ENCODE data around the gene CDC27.

The CDC27 gene

GRCh38 chr17:47095268-47095667, 93.8 kb downstream of the CDC27 start:
- H3K36me3 ChIP-seq (replicated peaks; ENCODE audit: low read depth, low read length) = no peaks in the 10 kb centered on the region
- TF ChIP-seq CTCF (IDR thresholded peaks at IDR 0.05; ENCODE audit: low read depth, low read length) = no peak
- no peak for TF ChIP-seq EZH2phosphoT487 (IDR thresholded peaks at IDR 0.05; ENCODE audit: low read depth)
- peaks cover 15% of the 10 kb centered on the region for H3K79me2 ChIP-seq (ENCODE audit: low read length)
- H3K4me2 ChIP-seq (ENCODE audit: low read length) = no peak overlapping the region
- no peaks in the 10 kb centered on the region for H4K20me1 ChIP-seq (ENCODE audit: insufficient read depth, low read length)
- no peak overlapping the region for H3K4me3 ChIP-seq (ENCODE audit: low read length)
- no peaks in the 10 kb centered on the region for H3K27me3 ChIP-seq (ENCODE audit: low read depth, low read length)
- no peak overlapping the region for H3K9ac ChIP-seq (ENCODE audit: low read length)
- H3K27ac ChIP-seq (ENCODE audit: low read length) = no peak overlapping the region
- peaks cover 8% of the 10 kb centered on the region for H3K4me1 ChIP-seq (ENCODE audit: low read length)
- no peaks in the 10 kb centered on the region for H3K9me3 ChIP-seq (ENCODE audit: insufficient read depth, low read length)
- H2AFZ ChIP-seq (ENCODE audit: low read depth, low read length) = no peak overlapping the region

- Histone ChIP-seq H3K4me1 (ENCODE audit: low read length) (peaks cover 3% of the 10 kb centered on the region; the same call in 1 of the 2 replicates), H3K27ac (ENCODE audit: low read length) (no peak overlapping the region), H3K4me3 (ENCODE audit: low read length) (no peak overlapping the region), H3K9ac (ENCODE audit: low read length) (no peak overlapping the region), H3K36me3 (replicated peaks; ENCODE audit: low read depth, low read length) (no peaks in the 10 kb centered on the region), H3K79me2 (ENCODE audit: low read length) (peaks cover 16% of the 10 kb centered on the region), H3K9me3 (ENCODE audit: insufficient read depth, low read length) (no peaks in the 10 kb centered on the region), H3K27me3 (ENCODE audit: low read depth, low read length) (no peaks in the 10 kb centered on the region), H2AFZ (ENCODE audit: low read depth, low read length) (no peak overlapping the region), H4K20me1 (ENCODE audit: insufficient read depth, low read length) (no peaks in the 10 kb centered on the region), H3K4me2 (ENCODE audit: low read length) (no peak overlapping the region)
- no peak for TF ChIP-seq CTCF (IDR thresholded peaks at IDR 0.05; ENCODE audit: low read depth, low read length)
- TF ChIP-seq EZH2phosphoT487 (IDR thresholded peaks at IDR 0.05; ENCODE audit: low read depth) = no peak
Measured at GRCh38 chr17:47087093-47087492, 102.0 kb downstream of the CDC27 start.

GRCh38 chr17:47085736-47086135, 103.4 kb downstream of the CDC27 start:
- Histone ChIP-seq H4K20me1 (ENCODE audit: insufficient read depth, low read length) (no peaks in the 10 kb centered on the region), H3K4me3 (ENCODE audit: low read length) (no peak overlapping the region), H3K27me3 (ENCODE audit: low read depth, low read length) (no peaks in the 10 kb centered on the region), H3K9me3 (ENCODE audit: insufficient read depth, low read length) (no peaks in the 10 kb centered on the region), H3K79me2 (ENCODE audit: low read length) (peaks cover 16% of the 10 kb centered on the region), H2AFZ (ENCODE audit: low read depth, low read length) (no peak overlapping the region), H3K4me2 (ENCODE audit: low read length) (no peak overlapping the region), H3K9ac (ENCODE audit: low read length) (no peak overlapping the region), H3K36me3 (replicated peaks; ENCODE audit: low read depth, low read length) (no peaks in the 10 kb centered on the region), H3K27ac (ENCODE audit: low read length) (no peak overlapping the region), H3K4me1 (ENCODE audit: low read length) (no peaks in the 10 kb centered on the region)
- TF ChIP-seq EZH2phosphoT487 (IDR thresholded peaks at IDR 0.05; ENCODE audit: low read depth) (no peak), CTCF (IDR thresholded peaks at IDR 0.05; ENCODE audit: low read depth, low read length) (no peak)

- no peaks in the 10 kb centered on the region for H3K27me3 ChIP-seq (ENCODE audit: low read depth, low read length)
- no peak overlapping the region for H2AFZ ChIP-seq (ENCODE audit: low read depth, low read length)
- no peak overlapping the region for H3K27ac ChIP-seq (ENCODE audit: low read length)
- no peak overlapping the region for H3K9ac ChIP-seq (ENCODE audit: low read length)
- H3K36me3 ChIP-seq (replicated peaks; ENCODE audit: low read depth, low read length) = no peaks in the 10 kb centered on the region
- TF ChIP-seq CTCF (IDR thresholded peaks at IDR 0.05; ENCODE audit: low read depth, low read length) (no peak), EZH2phosphoT487 (IDR thresholded peaks at IDR 0.05; ENCODE audit: low read depth) (no peak)
- peaks cover 7% of the 10 kb centered on the region for H3K4me1 ChIP-seq (ENCODE audit: low read length)
- H3K4me3 ChIP-seq (ENCODE audit: low read length) = no peak overlapping the region
- no peak overlapping the region for H3K4me2 ChIP-seq (ENCODE audit: low read length)
- no peaks in the 10 kb centered on the region for H4K20me1 ChIP-seq (ENCODE audit: insufficient read depth, low read length)
- H3K9me3 ChIP-seq (ENCODE audit: insufficient read depth, low read length) = no peaks in the 10 kb centered on the region
- H3K79me2 ChIP-seq (ENCODE audit: low read length) = no peaks in the 10 kb centered on the region; the same call in 1 of the 2 replicates
Measured at GRCh38 chr17:47078801-47079200, 110.3 kb downstream of the CDC27 start.

Data from OCI-LY3 (cell line).